Nucleus accumbens (tissue), 56 donors: ENCODE data around the gene KBTBD4.

Experiments used
- DNase-seq, 56 donors: peaks; one replicate each; lab custom pipeline; 2025; lab: John Stamatoyannopoulos, UW

KBTBD4 gene

GRCh38 chr11:47578524-47579494 lies at the start of gene KBTBD4, which contains the start of gene NDUFS3:
KBTBD4 (minus strand) TSS chr11:47578970; CDS start chr11:47578951, 19 bp downstream.
NDUFS3 (plus strand) TSS chr11:47579074; CDS start chr11:47579092, 18 bp downstream.
- DNase-seq = peak; percentile 59 to 95 (median 88)

- no peak for DNase-seq
These were observed 49.3 kb upstream of the KBTBD4 start for GRCh38 chr11:47628026-47628425.

DNA sequence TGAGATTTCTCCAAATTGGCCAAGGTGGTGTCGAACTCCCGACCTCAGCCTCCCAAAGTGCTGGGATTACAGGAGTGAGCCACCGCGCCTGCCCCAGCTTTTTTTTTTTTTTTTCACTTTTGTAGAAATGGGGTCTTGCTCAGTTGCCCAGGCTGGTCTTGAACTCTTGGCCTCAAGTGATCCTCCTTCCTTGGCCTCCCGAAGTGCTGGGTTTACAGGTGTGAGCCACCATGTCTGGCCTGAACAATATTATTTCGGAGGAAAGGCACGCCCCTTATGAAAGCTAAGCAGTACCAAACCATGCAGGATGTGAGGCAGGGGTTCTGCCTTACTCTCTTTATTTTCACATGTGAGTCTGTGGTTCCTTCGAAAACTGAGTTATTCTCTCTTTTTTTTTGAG lies 47.5 kb upstream of the KBTBD4 start:
- DNase-seq = no peak

GRCh38 chr11:47620836-47621378 lies 42.1 kb upstream of the KBTBD4 start:
- DNase-seq = no peak

GRCh38 chr11:47617417-47617809 lies 38.6 kb upstream of the KBTBD4 start:
- DNase-seq = no peak

DNA sequence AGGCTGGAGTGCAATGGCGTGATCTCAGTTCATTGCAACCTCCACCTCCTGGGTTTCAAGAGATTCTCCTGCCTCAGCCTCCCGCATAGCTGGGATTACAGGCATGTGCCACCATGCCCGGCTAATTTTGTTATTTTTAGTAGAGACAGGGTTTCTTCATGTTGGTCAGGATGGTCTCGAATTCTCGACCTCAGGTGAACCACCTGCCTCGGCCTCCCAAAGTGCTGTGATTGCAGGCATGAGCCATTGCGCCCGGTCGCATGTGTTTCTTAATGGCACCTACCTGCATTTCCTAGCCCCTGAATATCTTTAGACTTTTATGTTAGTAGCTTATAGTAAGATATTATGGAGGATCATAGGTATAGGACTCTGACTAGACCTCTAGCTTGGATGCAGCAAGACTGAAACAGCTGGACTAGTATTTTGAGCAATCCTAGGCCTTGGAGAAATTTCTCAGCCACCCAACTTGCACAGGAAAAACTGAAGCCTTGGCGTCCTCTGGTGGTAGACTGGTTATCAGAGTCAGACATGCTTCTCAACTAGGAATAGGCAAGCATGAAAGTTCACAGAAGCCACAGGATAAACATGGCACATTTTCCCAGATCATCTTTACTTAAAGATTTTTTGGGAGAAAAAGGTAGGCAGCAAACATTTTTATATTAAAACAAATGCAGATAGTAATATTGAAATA lies 38.1 kb upstream of the KBTBD4 start:
- peak in 23 of 56 donors; percentile 17 to 83 (median 48) for DNase-seq

DNA sequence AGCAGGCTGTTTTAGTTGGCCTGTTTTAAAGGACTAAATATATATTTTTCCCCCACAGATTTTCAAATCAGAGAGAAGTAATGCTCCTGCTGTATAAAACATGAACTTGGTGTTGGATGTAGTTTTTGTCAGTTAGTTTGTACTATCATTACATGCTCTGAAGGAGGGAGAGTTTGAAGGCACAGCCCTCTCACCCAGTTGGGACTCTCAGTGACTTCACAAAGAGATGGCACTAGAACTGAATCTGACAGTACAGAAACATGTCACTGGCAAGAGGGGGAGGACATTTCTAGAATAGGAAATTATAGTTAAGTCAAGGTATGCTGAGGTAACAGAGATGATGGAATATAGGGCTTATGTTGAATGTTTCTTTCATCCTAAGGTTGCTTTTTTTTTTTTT lies 36.5 kb upstream of the KBTBD4 start:
- DNase-seq = peak in 5 of 56 donors; percentile 9 to 44 (median 31)

- peak in 4 of 56 donors; percentile 21 to 24 (median 23) for DNase-seq
These were observed 32.6 kb upstream of the KBTBD4 start for GRCh38 chr11:47611348-47611794.

DNA sequence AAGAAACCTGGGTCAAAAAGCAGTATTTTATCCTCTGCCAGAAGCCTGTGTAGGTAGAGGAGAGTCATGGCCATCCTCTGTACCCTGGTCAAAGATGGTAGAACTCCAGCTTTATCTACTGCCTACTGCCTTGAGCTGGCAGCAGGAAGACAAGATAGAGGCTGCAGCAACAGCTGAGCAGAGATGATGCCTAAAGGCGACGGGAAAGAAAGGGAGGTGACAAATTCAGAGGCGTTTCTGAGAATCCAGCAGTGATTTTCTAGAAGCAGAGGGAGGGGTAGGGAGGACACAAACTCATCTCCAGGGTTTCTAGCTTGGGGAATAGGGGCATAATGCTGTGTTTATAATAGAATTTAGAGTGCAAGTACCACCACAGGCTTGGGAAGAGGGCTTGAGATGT lies 30.9 kb upstream of the KBTBD4 start:
- DNase-seq = peak in 4 of 56 donors; percentile 20 to 55 (median 36)

DNA sequence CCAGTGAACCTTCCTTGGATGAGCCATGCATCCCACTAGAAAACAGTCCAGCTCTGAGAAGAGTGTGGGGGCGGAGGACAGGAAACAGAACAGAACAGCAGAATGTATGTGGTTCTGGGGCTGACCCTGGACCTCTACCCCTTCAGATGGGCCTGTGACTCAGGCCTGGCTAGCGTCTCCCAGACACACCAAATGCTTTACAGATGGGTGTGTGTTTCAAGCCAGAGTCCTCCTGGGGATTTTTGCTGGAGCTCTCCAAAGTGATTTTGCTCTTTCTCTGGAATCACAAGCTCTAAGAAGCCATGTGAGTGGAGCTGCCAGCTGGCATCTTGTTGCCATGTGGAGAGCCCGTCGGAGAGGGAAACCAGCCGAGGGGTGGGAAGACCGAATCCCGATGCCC lies 28.6 kb upstream of the KBTBD4 start:
- DNase-seq = no peak

- no peak for DNase-seq
These were observed 28.0 kb upstream of the KBTBD4 start for GRCh38 chr11:47606731-47607130.

- no peak for DNase-seq
These were observed 27.2 kb upstream of the KBTBD4 start for GRCh38 chr11:47605921-47606320.

- DNase-seq = no peak
These were observed 24.5 kb upstream of the KBTBD4 start for GRCh38 chr11:47603295-47603694.

DNA sequence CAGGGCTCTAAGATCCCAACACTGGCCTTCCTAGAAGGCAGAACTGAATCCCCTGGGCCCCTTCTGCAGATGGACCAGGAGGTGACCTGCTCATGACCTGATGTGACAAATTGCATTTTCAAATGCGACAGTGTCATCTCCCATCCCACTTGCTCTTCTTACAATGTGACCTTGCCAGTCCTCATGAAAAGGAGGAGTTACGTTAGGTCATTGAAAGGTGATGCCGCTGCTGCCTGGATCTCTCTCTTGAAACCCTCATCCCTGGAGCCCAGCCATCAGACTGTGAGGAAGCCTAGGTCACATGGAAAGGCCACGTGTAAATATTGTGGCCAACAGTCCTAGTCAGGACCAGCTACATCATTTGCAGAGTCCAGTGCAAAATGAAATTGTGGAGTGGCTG lies 21.1 kb upstream of the KBTBD4 start:
- DNase-seq = no peak

GRCh38 chr11:47595967-47596366 lies 17.2 kb upstream of the KBTBD4 start:
- DNase-seq = no peak

GRCh38 chr11:47595029-47595428 lies 16.3 kb upstream of the KBTBD4 start:
- peak in 10 of 56 donors; percentile 9 to 52 (median 36) for DNase-seq

GRCh38 chr11:47593934-47594855 lies 15.4 kb upstream of the KBTBD4 start, which contains the start of gene C1QTNF4:
C1QTNF4 (minus strand) TSS chr11:47594411; CDS start chr11:47590810, 3,601 bp downstream.
- DNase-seq = no peak

- no peak for DNase-seq
These were observed 14.7 kb upstream of the KBTBD4 start for GRCh38 chr11:47593492-47593933.

DNA sequence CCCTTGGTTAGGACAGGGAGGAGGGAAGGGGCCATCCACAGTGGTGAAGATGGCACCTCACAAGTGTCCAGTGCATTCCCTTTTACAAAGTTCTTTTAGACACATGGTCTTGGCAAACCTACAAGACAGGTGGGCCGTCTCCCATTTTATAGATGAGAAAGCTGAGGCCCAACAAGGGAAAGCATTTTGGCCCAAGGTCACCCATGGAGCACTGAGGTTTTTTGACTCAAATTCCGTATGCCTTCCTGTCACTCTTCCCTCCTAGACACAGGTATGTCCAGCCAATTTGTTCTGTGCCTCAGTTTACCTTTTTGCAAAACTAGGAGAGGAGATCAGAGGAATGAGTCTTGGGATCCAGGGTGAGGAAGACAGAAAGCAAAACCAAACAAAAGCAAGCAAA lies 14.2 kb upstream of the KBTBD4 start:
- DNase-seq = no peak

DNA sequence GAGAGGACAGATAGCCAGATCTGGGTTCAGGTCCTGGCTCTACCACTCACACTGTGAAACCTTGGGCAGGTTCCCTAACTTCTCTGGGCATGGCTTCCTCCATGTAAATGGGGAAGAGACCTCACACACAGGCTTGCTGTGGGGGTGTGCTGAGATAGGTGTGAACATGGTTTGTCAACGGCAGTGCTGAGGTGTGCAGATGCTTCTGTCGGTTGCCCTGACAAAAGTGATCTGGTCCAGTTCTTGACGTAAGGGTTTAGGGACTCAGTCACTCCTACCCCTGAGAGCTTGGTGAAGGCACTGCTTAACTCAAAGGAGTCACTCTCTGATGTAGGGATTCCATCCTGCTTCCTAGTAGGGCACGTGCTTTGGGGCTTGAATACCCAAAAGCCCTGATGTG lies 13.5 kb upstream of the KBTBD4 start:
- no peak for DNase-seq
